Activated CD4-positive, CD25-positive, alpha-beta regulatory T cell treated with anti-CD3 and anti-CD28 coated beads, Interleukin-2, amount 50 U/mL, for 24 hours (primary cell): ENCODE results near the gene CARD11.

Experiments used
- ATAC-seq, 2 donors: fragments of 150-1000 bp; cut with Tn5 transposase; one replicate each; pipeline ENCODE4 v1.10.0; 2021; ENCODE audit warnings: mild to moderate bottlenecking in 1 of 2, moderate library complexity in 1 of 2

Gene CARD11

GRCh38 chr7:2979951-2980350 is 63.7 kb downstream of the CARD11 start:
- no peak for ATAC-seq

DNA sequence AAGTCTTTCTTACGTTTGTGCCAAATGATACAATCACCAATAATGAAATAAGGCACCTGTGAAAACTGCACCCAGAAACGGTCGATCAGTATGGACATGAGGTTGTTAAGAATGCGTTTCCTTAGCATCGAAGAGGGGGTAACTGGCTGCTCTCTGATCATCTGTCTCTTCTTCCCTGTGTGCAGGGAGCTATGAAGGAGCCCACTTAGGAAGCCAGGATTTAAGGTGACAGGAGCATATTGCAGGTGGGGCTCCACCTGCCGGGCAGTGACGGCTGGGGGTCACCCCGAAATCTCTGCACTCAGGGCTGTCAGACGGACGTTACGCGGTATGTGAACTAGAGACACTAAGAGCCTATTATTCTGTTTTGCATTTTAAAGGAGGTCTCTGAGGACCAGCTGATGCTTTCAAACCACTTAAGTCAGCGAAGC is 64.5 kb downstream of the CARD11 start:
- ATAC-seq: no peak

DNA sequence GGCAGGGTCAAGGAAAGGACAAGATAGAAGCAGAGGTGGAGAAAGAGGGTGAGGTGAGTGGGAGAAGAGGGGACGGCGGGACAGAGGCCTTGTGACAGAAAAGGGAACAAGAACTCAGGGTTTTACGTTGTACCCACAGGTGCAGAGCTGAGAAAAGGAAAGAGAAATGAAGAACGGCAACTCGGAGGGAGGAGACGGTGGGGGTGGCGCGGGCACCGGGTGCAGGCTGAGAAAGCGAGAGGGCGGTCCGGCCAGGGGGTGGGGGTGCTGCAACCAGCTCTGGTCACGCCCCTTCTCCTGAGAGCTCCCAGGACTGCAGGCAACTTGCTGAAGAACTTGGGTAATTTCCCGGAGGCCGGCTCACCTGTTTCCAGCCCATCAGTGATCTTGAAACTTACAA is 65.3 kb downstream of the CARD11 start:
- peak; percentile 91 to 94 for ATAC-seq

GRCh38 chr7:2975821-2976371 is 67.8 kb downstream of the CARD11 start:
- ATAC-seq: no peak

DNA sequence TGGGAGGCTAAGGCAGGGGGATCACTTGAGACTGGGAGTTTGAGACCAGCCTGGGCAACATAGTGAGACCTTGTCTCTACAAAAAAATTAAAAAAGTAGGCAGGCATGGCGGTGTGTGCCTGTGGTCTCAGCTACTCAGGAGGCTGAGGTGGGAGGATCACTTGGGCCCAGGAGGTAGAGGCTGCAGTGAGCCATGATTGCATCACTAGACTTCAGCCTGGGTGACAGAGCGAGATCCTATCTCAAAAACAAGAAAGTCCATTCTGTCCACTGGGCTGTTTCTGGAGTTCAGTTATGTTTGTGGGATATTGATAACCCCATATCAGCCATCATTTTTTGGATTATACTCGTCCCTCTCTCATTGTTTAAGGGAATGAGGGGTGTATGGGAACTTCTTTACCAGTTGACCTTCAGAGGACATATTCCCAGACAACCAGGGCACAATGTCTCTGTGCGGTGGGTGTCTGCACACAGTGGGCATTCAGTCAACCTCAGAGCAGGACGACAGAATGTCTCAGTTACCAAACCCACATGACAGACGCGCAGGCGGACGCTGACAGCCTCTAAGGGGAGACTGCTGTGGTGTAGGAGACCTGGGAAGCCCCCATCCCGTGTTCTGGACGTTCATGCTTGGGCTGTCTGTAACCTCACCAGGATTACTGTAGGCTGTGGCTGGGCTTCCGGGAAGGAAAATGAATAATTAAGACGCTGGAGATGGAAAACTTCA is 69.4 kb downstream of the CARD11 start:
- ATAC-seq: no peak

- no peak for ATAC-seq
These were observed 70.9 kb downstream of the CARD11 start for GRCh38 chr7:2972835-2973161.

- no peak for ATAC-seq
These were observed 71.5 kb downstream of the CARD11 start for GRCh38 chr7:2971914-2972834.

GRCh38 chr7:2970861-2971260 is 72.8 kb downstream of the CARD11 start:
- no peak for ATAC-seq

GRCh38 chr7:2970307-2970664 is 73.4 kb downstream of the CARD11 start:
- no peak for ATAC-seq

- no peak for ATAC-seq
These were observed 74.0 kb downstream of the CARD11 start for GRCh38 chr7:2969398-2970306.

- no peak for ATAC-seq
These were observed 74.9 kb downstream of the CARD11 start for GRCh38 chr7:2968616-2969397.

DNA sequence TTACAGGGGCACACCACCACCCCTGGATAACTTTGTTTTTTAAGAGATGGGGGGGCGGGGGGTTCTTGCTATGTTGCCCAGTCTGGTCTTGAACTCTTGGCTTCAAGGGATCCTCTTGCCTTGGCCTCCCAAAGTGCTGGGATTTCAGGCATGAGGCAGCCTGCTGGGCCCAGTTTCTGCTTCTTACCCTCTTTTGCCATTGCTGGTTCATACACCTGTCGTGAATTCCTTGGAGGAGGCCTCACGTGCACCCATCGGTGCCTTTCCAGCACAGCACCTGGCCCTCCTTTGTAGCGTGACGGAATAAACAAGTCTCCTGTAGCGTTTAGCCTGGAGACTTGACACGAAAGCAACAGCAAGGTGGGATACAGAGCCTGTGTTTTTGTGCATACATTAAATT is 75.5 kb downstream of the CARD11 start:
- ATAC-seq: no peak

DNA sequence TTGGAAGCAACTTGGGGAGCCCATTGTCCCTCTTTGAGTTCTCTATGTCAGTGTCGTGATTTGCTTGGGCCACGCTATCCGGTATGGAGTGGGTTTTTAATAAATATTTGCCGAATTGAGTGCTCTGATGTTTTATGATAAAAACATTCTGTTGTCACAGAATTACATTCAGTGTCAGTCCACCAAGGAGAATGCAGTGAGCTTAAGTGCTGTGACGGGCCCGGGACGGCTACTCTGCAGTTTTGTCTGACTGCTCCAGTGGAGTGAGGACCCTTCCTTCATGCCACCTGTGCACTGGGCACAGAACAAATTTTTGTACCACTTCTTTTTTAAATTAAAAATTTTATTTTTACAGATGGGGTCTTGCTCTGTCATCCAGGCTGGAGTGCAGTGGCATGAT is 76.0 kb downstream of the CARD11 start:
- ATAC-seq: no peak

- no peak for ATAC-seq
These were observed 76.4 kb downstream of the CARD11 start for GRCh38 chr7:2967253-2967652.

- ATAC-seq: no peak
These were observed 77.1 kb downstream of the CARD11 start for GRCh38 chr7:2966466-2967078.

DNA sequence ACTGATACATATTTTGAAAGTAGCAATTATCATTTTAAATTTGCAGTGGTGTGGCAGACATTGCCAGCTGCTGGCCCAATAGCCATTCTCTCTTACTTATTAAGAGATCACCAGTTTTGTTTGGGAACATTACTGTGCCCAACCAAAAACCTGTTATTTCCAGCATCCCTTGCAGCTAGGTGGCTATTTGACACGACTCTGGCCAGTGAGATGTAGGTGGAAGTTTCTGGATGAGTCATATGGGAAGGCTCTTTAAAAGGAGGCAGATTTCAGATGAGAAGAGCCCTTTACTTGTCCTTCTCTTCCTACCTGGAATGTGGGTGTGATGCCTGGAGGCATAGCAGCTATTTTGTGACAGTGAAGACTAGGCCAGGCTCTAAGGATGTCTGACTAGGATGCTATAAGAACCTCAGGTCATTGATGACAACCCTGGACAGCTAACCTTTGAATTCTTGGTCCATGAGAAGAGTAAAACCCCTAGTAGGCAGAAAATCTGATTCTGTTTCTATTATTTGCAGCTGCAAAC is 77.9 kb downstream of the CARD11 start:
- no peak for ATAC-seq

GRCh38 chr7:2965301-2965700 is 78.4 kb downstream of the CARD11 start:
- no peak for ATAC-seq

DNA sequence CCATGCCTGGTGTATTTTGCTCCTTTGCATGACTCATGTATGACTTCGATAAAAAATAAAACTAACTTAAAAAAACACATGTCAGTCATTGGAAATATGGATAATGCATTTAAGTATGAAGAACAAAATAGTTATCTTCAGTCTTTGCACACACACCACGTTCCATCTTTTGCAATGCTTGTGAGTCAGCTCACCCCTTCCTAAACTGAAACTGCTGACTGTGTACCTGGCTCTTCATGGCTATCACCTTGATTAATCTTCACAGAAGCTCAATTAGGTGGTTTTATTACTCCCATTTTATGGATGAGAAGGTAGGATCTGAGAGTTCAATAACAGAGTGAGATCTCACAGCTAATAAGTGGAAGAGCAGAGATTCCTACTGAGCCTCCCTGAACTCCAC is 79.5 kb downstream of the CARD11 start:
- peak; percentile 25 to 45 for ATAC-seq

- no peak for ATAC-seq
These were observed 80.8 kb downstream of the CARD11 start for GRCh38 chr7:2962865-2963264.

DNA sequence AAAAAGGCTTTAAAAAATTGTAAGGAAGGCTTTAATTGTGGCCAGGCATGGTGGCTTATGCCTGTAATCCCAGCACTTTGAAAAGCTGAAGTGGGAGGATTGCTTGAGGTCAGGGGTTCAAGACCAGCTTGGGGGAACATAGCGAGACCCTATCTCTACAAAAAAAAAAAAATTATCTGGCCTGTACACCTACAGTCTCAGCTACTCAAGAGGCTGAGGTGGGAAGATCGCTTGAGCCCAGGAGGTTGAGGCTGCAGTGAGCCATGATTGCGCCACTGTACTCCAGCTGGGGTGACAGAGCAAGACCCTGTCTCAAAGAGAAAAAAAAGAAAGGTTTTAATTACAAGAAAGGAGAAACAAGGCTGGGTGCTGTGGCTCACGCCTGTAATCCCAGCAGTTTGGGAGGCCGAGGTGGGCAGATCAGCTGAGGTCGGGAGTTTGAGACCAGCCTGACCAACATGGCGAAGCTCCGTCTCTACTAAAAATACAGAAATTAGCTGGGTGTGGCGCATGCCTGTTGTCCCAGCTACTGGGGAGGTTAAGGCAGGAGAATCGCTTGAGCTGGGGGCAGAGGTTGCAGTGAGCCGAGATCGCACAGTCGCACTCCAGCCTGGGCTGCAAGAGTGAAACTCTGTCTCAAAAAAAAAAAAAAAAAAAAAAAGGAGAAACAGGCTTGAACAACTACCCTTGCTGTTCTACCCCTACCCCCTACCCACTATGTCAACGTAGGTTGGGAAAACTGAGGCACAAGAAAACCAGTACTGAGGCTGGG is 83.7 kb downstream of the CARD11 start:
- no peak for ATAC-seq
